GM12878 (cell line): ENCODE data around the gene FKBP14. TPM values are rescaled to one million over a fixed set of nuclear protein-coding genes. Genes with fewer than 3 reads are reported as not detected.

Experiments
- ATAC-seq: fragments of 200-7000 bp; cut with Tn5 transposase; 3 replicates; pipeline ENCODE4 v1.9.1; 2020; ENCODE audit warnings: mild to moderate bottlenecking, moderate library complexity
- BruUV-seq: library from RNA; stranded (reverse); fragments of 400-500 nt; replicated peaks from 2 replicates; lab custom pipeline; 2021; lab: Mats Ljungman, UMichigan
- CTCF ChIA-PET: fragments of 300-600 bp; sonication (Branson Sonifier 250); formaldehyde crosslinking; extraction: SDS; loops from one replicate; lab custom pipeline; 2021; ENCODE audit warnings: inconsistent platforms; lab: Yijun Ruan, JAX
- POLR2A ChIA-PET: fragments of 350-600 bp; formaldehyde crosslinking; extraction: SDS; loops from one replicate; lab custom pipeline; 2021; ENCODE audit warnings: inconsistent platforms; lab: Charles Lee
- RAD21 ChIA-PET: fragments of 300-600 bp; sonication (Branson Sonifier 250); formaldehyde crosslinking; loops from one replicate; lab custom pipeline; 2023; ENCODE audit warnings: antibody characterized with exemption; ENCODE audit not compliant: unreplicated experiment; lab: Charles Lee
- SMC1A ChIA-PET: fragments of 300-600 bp; sonication (Branson Sonifier 250); formaldehyde crosslinking; loops from one replicate; lab custom pipeline; 2023; ENCODE audit not compliant: unreplicated experiment, uncharacterized antibody; lab: Charles Lee
- DNase-seq: peaks from one replicate; pipeline ENCODE4 v3.0.0-alpha.2; 2011; ENCODE audit warnings: low read depth, low spot score
- FAIRE-seq: peaks from 3 replicates; lab custom pipeline; 2011; peaks lifted over from hg19 to GRCh38; lab: Jason Lieb, UNC
- H2AFZ ChIP-seq: 2 replicates; pipeline ENCODE4 v1.6.0; 2011; ENCODE audit warnings: low read depth, low read length, control low read depth; ENCODE audit not compliant: control insufficient read depth
- H3K27ac ChIP-seq: 2 replicates; pipeline ENCODE4 v1.5.1; 2011; ENCODE audit warnings: control low read depth; ENCODE audit not compliant: control insufficient read depth, insufficient read depth
- H3K27me3 ChIP-seq, 2 experiments: replicated peaks in 1 of 2; 2 replicates each; pipeline versions ENCODE4 v1.6.0 to v1.6.1; 2011; ENCODE audit warnings: low read length in 1 of 2; ENCODE audit not compliant: control insufficient read depth in 2 of 2, insufficient read depth in 2 of 2
- H3K36me3 ChIP-seq, 2 experiments: 2 replicates each; pipeline ENCODE4 v1.5.1; 2011; ENCODE audit warnings: low read length in 1 of 2; ENCODE audit not compliant: control insufficient read depth in 2 of 2, insufficient read depth in 2 of 2
- H3K4me1 ChIP-seq: 2 replicates; pipeline ENCODE4 v1.6.1; 2011; ENCODE audit warnings: mild to moderate bottlenecking, low read length, moderate library complexity, mixed read lengths; ENCODE audit not compliant: control insufficient read depth, insufficient read depth
- H3K4me2 ChIP-seq: 2 replicates; pipeline ENCODE4 v1.6.0; 2011; ENCODE audit warnings: control low read depth; ENCODE audit not compliant: control insufficient read depth, insufficient read depth
- H3K4me3 ChIP-seq: fragments of 200-600 bp; sonication (generic); 2 replicates; pipeline ENCODE4 v1.5.1; 2016
- H3K79me2 ChIP-seq: 2 replicates; pipeline ENCODE4 v1.6.0; 2011; ENCODE audit warnings: low read length; ENCODE audit not compliant: control insufficient read depth, insufficient read depth
- H3K9ac ChIP-seq: 2 replicates; pipeline ENCODE4 v1.8.0; 2011; ENCODE audit warnings: low read length, control low read depth, mixed read lengths; ENCODE audit not compliant: control insufficient read depth, insufficient read depth
- H3K9me3 ChIP-seq: replicated peaks from 3 replicates; pipeline ENCODE4 v1.5.1; 2011; ENCODE audit warnings: mild to moderate bottlenecking, low read length; ENCODE audit not compliant: control insufficient read depth, insufficient read depth
- H4K20me1 ChIP-seq: 2 replicates; pipeline ENCODE4 v1.6.0; 2011; ENCODE audit not compliant: control insufficient read depth, insufficient read depth
- BACH1 ChIP-seq: fragments of 450-650 bp; IDR thresholded peaks from 2 replicates; pipeline ENCODE4 v1.6.1; 2017; ENCODE audit warnings: mild to moderate bottlenecking, borderline replicate concordance
- HDAC2 ChIP-seq: fragments of 200-600 bp; sonication (generic); IDR thresholded peaks from 2 replicates; pipeline ENCODE4 v1.6.1; 2017
- MAX ChIP-seq: IDR thresholded peaks from 2 replicates; pipeline ENCODE4 v1.6.1; 2012; ENCODE audit warnings: low read depth, low read length, improper control_type of control experiment
- NR2F1 ChIP-seq: fragments of 450-650 bp; conservative IDR thresholded peaks from 2 replicates; pipeline ENCODE4 v1.6.1; 2017; ENCODE audit warnings: mild to moderate bottlenecking
- SMAD5 ChIP-seq: IDR thresholded peaks from 2 replicates; pipeline ENCODE4 v1.6.1; 2016; ENCODE audit warnings: antibody characterized with exemption, low read depth
- SP1 ChIP-seq: IDR thresholded peaks from one replicate; pipeline ENCODE4 v1.6.1; 2011; ENCODE audit warnings: low read depth, low read length
- YBX1 ChIP-seq: fragments of 450-650 bp; IDR thresholded peaks from 2 replicates; pipeline ENCODE4 v1.6.1; 2016; ENCODE audit warnings: antibody characterized with exemption
- ZNF274 ChIP-seq: IDR thresholded peaks from one replicate; pipeline ENCODE4 v1.8.0; 2011; ENCODE audit not compliant: insufficient read length, insufficient read depth
- in situ Hi-C: fragments of 300-500 bp; cut with MboI; formaldehyde crosslinking; loops from 9 replicates; pipeline ENCODE4 v1.14.3; 2018; ENCODE audit warnings: mixed read lengths
- intact Hi-C: fragments of 100-400 bp; cut with micrococcal nuclease; formaldehyde crosslinking; loops from one replicate; pipeline ENCODE4 v1.14.2; 2022; ENCODE audit not compliant: unreplicated experiment
- polyA plus RNA-seq, 11 experiments: library from polyadenylated mRNA; depleted of rRNA in 4 of 11; unstranded in 6 of 11; stranded (reverse) in 5 of 11; fragments of >200 nt; fragmentation: Nextera tagmentation in 4 of 11; fragmentation: Illumina TruSeq in 1 of 11; extraction: Ambion mirVana in 4 of 11; extraction: Trizol in 1 of 11; gene quantifications; 1 replicate in 1 of 11; 2 replicates in 10 of 11; pipeline versions ENCODE4 v1.2.1 to v1.2.3, GENCODE V29; 2011 to 2016; ENCODE audit warnings: inconsistent platforms in 2 of 11, missing spikeins in 2 of 11, low read depth in 1 of 11
- total RNA-seq, 4 experiments: library from RNA; depleted of rRNA in 3 of 4; stranded (reverse); fragments of >200 nt in 3 of 4; fragmentation: Illumina TruSeq in 1 of 4; extraction: Trizol in 1 of 4; gene quantifications; 2 replicates each; pipeline versions ENCODE4 v1.2.1 to v1.2.3, GENCODE V29; 2013 to 2021
- TF ChIP-seq, protein P1 (sequence below): fragments of 450-650 bp; IDR thresholded peaks from 2 replicates; pipeline ENCODE4 v1.6.1; 2018; ENCODE audit warnings: mild to moderate bottlenecking, low read depth, moderate library complexity; ENCODE audit not compliant: partially characterized antibody
- TF ChIP-seq, protein P2 (sequence below): fragments of 450-650 bp; IDR thresholded peaks from 2 replicates; pipeline ENCODE4 v1.6.1; 2016; ENCODE audit warnings: mild to moderate bottlenecking, moderate library complexity, borderline replicate concordance

Gene FKBP14
- total and polyA plus RNA-seq, 10 of the 15 experiments (the other 5 are each of a cell fraction or from before 2014, with no cell fraction given) = 2.7 to 8.9 (median 5.6) TPM

DNA sequence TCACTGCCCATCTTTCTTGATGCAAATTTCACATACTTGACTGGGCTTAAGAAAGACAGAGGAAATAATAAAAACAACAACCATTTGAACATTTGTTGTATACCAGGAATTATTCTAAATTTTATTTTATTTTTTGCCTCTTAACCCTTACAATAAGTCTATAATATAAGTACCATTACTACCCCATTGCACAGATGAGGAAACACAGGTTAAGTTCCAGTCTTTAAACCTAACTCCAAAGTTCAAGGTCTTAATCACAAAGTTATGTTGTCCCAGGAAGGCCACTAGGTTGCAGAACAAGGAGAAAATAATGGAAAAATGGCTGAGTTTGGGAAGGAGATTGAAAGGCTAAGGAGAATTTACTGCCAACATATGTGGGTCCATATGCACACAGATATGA is 3.5 kb downstream of the FKBP14 start:
- Histone ChIP-seq H3K27me3 (no peaks in the 10 kb centered on the region), H3K9ac (no peak overlapping the region), H4K20me1 (no peaks in the 10 kb centered on the region), H2AFZ (no peak overlapping the region), H3K4me3 (peak overlapping the region; percentile 76; the same call in 1 of the 2 replicates), H3K4me2 (peak overlapping the region; percentile 82), H3K9me3 (no peaks in the 10 kb centered on the region), H3K4me1 (peaks cover 11% of the 10 kb centered on the region), H3K79me2 (peaks cover 29% of the 10 kb centered on the region), H3K36me3 (peaks cover 0 to 3% of the 10 kb centered on the region in 2 experiments; a peak in 1 of 4 replicates)
- BruUV-seq = no TSS peak
- intact Hi-C loops (no loop called here), in situ Hi-C loops (no loop called here)
- ATAC-seq (no peak), FAIRE-seq (no peak), DNase-seq (no peak)
- ChIA-PET POLR2A (interaction anchor here (1.0 to 1.4 kb wide), 2 partner anchors 14 to 103 kb away, joined by 3 read pairs; no protein-coding TSS in a partner anchor), SMC1A (no interaction called here)
- no peak for TF ChIP-seq BACH1
- no peak for TF ChIP-seq MAX
- no peak for TF ChIP-seq NR2F1
- no peak for TF ChIP-seq ZNF274
- TF ChIP-seq, protein P1, sequence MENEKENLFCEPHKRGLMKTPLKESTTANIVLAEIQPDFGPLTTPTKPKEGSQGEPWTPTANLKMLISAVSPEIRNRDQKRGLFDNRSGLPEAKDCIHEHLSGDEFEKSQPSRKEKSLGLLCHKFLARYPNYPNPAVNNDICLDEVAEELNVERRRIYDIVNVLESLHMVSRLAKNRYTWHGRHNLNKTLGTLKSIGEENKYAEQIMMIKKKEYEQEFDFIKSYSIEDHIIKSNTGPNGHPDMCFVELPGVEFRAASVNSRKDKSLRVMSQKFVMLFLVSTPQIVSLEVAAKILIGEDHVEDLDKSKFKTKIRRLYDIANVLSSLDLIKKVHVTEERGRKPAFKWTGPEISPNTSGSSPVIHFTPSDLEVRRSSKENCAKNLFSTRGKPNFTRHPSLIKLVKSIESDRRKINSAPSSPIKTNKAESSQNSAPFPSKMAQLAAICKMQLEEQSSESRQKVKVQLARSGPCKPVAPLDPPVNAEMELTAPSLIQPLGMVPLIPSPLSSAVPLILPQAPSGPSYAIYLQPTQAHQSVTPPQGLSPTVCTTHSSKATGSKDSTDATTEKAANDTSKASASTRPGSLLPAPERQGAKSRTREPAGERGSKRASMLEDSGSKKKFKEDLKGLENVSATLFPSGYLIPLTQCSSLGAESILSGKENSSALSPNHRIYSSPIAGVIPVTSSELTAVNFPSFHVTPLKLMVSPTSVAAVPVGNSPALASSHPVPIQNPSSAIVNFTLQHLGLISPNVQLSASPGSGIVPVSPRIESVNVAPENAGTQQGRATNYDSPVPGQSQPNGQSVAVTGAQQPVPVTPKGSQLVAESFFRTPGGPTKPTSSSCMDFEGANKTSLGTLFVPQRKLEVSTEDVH = no peak
- TF ChIP-seq, protein P2, sequence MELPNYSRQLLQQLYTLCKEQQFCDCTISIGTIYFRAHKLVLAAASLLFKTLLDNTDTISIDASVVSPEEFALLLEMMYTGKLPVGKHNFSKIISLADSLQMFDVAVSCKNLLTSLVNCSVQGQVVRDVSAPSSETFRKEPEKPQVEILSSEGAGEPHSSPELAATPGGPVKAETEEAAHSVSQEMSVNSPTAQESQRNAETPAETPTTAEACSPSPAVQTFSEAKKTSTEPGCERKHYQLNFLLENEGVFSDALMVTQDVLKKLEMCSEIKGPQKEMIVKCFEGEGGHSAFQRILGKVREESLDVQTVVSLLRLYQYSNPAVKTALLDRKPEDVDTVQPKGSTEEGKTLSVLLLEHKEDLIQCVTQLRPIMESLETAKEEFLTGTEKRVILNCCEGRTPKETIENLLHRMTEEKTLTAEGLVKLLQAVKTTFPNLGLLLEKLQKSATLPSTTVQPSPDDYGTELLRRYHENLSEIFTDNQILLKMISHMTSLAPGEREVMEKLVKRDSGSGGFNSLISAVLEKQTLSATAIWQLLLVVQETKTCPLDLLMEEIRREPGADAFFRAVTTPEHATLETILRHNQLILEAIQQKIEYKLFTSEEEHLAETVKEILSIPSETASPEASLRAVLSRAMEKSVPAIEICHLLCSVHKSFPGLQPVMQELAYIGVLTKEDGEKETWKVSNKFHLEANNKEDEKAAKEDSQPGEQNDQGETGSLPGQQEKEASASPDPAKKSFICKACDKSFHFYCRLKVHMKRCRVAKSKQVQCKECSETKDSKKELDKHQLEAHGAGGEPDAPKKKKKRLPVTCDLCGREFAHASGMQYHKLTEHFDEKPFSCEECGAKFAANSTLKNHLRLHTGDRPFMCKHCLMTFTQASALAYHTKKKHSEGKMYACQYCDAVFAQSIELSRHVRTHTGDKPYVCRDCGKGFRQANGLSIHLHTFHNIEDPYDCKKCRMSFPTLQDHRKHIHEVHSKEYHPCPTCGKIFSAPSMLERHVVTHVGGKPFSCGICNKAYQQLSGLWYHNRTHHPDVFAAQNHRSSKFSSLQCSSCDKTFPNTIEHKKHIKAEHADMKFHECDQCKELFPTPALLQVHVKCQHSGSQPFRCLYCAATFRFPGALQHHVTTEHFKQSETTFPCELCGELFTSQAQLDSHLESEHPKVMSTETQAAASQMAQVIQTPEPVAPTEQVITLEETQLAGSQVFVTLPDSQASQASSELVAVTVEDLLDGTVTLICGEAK = no peak
- no peak for TF ChIP-seq YBX1
- no peak for TF ChIP-seq SP1
- TF ChIP-seq HDAC2 = no peak
- no peak for TF ChIP-seq SMAD5
- TF ChIP-seq, all 136 proteins: peak for 0
- H3K27ac ChIP-seq = no peak overlapping the region
- RAD21 ChIA-PET = no interaction called here
- CTCF ChIA-PET = interaction anchor here (1.5 kb wide), 1 partner anchor 38 kb away, joined by 9 read pairs; no protein-coding TSS in a partner anchor
